NCI-H146 (cell line): ENCODE results near the gene CLEC6A.
"Not testable (repeated sequence)": the region's sequence is repeated elsewhere in the genome, so short reads cannot be mapped to it uniquely, and the experiment has no call there.

Experiments
- DNase-seq: peaks from one replicate; lab custom pipeline; 2025; lab: John Stamatoyannopoulos, UW

The CLEC6A gene

DNA sequence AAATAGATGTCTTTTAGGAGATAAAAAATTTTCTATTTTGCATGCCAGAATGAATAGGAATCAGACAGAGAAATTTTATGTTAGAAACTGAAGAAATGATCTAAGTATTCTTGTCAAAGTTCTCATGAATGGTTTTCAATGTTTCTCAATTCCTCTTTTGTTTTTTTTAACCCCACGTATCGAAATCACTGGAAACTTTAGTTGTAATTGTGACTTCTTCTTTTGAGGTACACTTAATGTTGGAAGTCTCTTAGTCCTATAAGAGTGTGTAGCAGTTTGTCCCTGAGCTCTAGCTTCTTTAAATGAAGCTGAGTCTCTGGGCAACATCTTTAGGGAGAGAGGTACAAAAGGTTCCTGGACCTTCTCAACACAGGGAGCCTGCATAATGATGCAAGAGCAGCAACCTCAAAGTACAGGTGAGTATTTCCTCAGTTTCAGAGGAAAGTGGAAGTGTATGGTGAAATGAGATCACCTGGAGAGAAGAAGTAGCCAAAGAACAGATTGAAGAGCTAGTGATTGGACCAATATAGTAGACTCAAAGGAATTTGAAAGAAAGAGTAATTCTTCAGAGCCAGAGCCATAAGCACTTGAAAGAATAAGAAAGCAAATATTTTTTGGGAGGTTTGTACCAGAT, at the start of gene CLEC6A:
Gene CLEC6A (plus strand): TSS at position 236 of the 634 bp plus-strand sequence. CDS start 150 bp downstream, at position 386.
- no peak for DNase-seq

GRCh38 chr12:8419576-8419975, 36.2 kb upstream of the CLEC6A start:
- DNase-seq = not testable (repeated sequence)

GRCh38 chr12:8420506-8420905, 35.3 kb upstream of the CLEC6A start:
- no peak for DNase-seq

DNA sequence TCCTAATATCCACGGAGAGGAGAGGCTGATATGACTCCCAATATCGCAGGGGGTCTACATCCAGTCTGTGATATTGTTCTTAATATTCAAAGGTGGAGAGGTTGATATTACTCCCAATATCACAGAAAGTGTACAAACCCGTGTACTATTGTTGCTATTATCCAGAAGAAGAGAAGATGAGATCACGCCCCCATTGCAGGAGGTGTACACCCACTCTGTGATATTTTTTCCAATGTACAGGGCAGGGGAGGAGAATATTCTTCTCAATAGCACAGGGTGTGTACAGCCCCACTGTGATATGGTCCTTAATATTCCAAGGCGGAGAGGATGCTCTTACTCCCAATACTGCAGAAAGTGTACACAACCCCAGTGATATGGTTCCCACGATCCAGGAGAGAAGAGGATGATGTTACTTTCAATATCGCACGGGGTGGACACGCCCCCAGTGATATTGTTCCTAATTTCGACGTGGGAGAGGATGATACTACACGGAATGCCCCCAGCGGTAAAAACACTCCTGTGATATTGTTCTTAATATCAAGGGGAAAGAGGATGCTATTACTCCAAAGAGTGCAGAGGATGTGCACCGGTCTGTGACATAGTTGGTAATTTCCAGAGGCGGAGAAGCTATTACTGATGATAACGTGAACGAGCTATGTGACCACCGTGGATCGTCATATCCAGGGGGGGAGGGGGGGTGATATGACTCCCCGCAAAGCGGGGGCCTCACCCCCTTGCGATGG, 11.1 kb upstream of the CLEC6A start:
- DNase-seq = not testable (repeated sequence)

DNA sequence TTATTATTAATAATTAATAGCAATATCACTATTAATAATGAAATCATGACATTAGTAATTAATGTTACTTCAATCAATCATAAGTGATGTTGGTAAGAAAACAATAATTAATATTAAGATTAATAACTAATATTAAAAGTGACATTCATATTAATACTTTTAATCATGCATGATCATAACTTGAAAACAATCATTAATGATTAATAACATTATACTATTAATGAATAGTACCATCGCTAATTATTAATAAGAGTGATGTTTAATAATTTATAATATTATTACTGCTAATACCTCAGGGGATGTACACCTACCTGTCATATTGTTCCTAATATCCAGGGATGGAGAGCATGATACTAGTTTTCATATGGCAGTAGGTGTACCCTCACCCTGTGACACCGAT, 10.0 kb upstream of the CLEC6A start:
- DNase-seq = no peak

- no peak for DNase-seq
Measured at GRCh38 chr12:8446642-8447547, 8.9 kb upstream of the CLEC6A start.

DNA sequence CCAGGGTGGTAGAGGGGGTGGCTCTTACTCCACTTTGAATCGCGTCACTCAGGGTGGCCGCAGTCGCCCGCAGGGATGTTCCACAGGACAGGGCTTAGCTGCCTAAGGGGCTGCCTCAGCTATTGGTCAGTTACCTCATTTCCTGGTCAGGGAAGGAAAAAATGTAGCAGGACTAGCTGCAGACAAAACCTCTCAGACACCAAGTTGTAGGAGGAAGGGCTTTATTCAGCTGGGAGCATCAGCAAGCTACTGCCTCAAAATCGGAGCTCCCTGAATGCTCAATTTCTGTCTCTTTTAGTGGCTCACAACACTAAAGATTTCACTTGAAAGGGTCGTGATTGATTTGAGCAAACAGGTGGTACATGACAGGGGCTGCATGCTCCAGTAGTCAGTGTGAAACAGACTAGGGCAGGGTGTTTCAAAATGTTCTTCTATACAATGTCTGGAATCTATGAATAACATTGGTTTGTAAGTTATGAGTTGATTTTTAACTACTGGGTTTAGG, 6.4 kb upstream of the CLEC6A start:
- DNase-seq = no peak

DNA sequence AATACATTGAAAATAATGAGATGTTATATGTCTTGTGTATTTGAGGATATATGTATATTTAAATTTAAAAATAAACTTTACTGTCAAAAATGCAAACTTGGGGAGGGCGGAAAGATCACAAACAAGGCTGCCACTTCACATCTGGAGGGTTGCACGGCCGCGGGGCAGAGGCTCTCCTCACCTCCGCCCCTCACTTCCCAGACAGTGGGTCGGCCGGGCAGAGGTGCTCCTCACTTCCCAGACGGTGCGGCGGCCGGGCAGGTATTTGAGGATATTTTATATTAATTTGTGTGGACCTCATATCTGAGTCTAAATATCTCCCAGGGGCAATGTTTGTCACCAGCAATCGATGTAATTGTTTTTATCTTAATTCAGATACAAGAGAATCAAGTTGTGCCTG, 3.7 kb upstream of the CLEC6A start:
- no peak for DNase-seq

DNA sequence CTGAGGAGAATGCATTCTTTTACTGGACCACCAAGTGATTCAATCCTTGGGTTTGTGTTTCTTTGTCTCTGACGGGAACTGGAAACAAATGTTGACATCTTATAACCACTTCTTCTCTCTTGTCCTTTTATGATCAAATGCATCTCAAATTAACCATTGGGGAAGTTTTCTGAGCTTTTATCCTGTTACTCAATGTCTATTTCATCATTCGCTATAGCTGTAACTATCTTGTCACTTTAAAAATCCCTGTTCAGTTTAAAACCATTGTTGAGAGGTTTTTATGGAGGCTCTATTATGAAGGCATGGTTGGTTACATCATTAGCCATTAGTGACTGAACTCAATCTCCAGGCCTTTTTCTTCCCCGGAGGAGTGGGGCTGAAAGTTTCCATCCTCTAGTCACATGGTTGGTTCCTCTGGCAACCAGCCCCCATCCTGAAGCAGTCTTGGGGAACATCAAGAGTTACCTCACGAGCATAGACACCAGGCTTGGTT, 2.7 kb upstream of the CLEC6A start:
- DNase-seq = no peak

DNA sequence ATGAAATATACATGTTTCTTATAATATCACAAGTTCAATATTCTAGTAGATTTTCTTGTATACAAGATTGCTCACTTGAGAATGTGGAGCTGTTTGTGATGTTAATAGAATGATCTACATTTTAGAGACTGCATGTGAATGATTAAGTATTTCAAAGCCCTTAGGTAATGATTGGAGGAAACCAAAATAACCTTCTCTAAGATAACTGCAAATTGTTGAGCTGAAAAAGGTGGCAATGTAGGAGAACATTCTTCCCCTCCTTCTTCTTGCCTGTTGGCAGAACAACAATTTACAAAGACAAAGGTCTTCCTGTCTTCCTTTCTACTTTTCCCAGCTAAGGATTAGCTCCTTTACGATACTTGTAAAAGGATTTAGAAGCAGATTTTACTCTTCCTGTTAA, 2.0 kb upstream of the CLEC6A start:
- DNase-seq = no peak

DNA sequence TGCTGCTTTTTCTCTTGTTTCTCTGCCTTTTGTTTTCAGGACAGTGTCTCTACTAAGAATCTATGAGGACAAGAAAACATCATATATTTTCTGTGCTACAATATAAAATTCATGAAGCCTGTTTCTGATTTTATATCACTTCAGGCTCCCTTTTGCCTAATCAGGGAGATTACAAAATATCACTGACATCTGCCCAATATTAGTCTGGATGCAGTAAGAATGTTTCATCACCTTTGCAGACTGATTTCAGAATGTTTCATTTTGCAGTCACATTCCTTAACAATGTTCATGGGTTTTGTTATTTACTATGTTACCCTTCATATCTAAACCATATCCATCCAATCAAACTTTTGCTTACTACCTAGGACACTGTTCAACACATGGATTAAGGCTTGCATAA, 491 bp upstream of the CLEC6A start:
- DNase-seq = no peak

- no peak for DNase-seq
Measured at GRCh38 chr12:8461426-8461825, 5.7 kb downstream of the CLEC6A start.

GRCh38 chr12:8465301-8465996, 9.7 kb downstream of the CLEC6A start:
- no peak for DNase-seq

GRCh38 chr12:8466241-8466640, 10.5 kb downstream of the CLEC6A start:
- DNase-seq = no peak

GRCh38 chr12:8471090-8471489, 15.3 kb downstream of the CLEC6A start:
- no peak for DNase-seq

- DNase-seq = no peak
Measured at GRCh38 chr12:8475508-8476203, 19.9 kb downstream of the CLEC6A start.

DNA sequence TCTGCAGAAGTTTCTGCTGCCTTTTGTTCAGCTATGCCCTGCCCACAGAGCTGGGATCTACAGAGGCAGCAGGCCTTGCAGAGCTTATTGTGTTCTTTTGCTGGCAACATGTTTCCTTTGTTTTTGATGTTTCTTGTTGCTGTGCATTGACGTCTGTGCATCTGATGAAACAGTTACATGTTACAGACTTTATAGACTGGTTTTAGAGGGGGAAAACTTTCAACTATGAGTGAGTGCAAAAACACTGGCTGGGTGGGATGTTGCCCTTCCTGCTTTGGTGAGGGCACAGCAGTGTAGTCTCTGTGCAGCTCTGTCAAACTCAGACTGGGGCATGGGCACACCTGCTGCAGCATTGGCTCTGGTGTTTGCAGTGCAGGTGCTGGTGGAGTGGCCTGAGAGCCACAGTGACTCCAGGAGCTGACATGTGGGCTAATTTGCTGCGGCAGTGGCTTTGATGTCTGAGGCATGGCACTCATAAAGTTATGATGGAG, 26.9 kb downstream of the CLEC6A start:
- no peak for DNase-seq

- DNase-seq = no peak
Measured at GRCh38 chr12:8483079-8483478, 27.3 kb downstream of the CLEC6A start.

DNA sequence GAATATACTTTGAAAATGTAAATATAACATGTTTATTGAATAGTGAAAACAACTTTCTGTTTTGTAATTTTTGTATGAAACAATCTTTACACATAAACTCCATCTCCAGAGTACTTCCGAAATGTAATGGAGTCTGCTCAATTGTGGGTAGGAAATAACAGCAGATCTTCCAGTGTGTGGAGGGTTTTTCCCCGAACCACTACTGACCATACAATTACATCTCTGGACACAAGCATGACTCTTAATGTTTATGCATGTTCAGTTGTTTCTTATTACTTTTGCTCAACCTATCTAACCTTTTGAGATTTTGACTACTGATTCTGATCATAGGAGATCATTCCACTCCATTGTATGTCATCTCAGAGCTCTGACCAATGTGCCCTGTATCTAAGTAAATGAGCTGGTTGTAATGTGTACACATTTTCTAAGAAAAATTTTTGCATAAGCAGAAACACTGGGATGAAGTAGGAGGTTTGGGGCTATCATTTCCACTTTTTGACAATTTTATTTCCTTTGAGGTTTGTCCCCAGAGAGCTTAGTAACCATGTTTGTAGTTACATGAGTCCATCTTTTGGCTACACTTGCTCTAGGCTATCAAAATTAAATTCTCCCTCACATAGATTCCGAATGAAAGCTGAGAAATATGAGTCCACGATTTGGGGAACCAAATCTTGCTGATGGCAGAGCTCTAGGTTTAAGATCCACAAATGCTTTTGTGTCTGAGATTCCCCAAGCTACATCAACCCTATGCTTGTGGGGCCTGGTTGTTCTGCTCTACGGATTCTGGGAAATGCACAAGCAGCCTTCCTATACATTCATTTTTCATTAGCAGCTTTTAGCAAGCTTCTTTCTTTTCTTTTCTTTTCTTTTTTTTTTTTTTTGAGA, 36.1 kb downstream of the CLEC6A start:
- DNase-seq = no peak

DNA sequence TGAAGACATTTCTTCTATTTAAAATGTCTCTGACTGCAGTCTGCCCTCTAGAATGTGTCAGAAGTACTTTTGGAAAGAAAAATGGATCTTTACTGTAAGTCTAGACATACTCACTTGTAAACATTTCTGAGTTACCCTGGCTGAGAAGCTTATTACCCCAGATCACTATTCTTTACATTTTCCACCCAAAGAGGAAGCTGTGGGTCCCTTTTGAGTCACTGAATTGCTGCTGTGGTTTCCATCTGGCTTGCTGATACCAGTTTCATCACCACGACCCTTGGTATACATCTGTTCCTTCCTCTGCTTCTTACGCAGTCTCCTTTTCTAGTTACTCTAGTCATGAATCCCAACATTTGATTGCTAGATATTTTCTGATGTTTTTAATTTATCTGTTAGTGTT, 37.3 kb downstream of the CLEC6A start:
- DNase-seq = no peak
